Measurements from ENCODE around the gene LTO1.

LTO1 gene

GRCh38 chr11:69657456-69657910 is 17.7 kb downstream of the LTO1 start:
- no peak for DNase-seq (ENCODE audit: low spot score)

- DNase-seq (ENCODE audit: low spot score): no peak
Measured at GRCh38 chr11:69656536-69657455, 18.4 kb downstream of the LTO1 start.

- no peak for DNase-seq (ENCODE audit: low spot score)
Measured at GRCh38 chr11:69655479-69656428, 19.4 kb downstream of the LTO1 start.

GRCh38 chr11:69654660-69655478 is 20.3 kb downstream of the LTO1 start:
- peak; percentile 50 for DNase-seq (ENCODE audit: low spot score)

- no peak for DNase-seq (ENCODE audit: low spot score)
Measured at GRCh38 chr11:69654001-69654659, 21.0 kb downstream of the LTO1 start.

- DNase-seq (ENCODE audit: low spot score): no peak
Measured at GRCh38 chr11:69653406-69653960, 21.7 kb downstream of the LTO1 start.

- no peak for DNase-seq (ENCODE audit: low spot score)
Measured at GRCh38 chr11:69652999-69653398, 22.2 kb downstream of the LTO1 start.

GRCh38 chr11:69651834-69652620 is 23.1 kb downstream of the LTO1 start:
- DNase-seq (ENCODE audit: low spot score): no peak

- no peak for DNase-seq (ENCODE audit: low spot score)
Measured at GRCh38 chr11:69650832-69651344, 24.3 kb downstream of the LTO1 start.

- DNase-seq (ENCODE audit: low spot score): no peak
Measured at GRCh38 chr11:69650081-69650831, 24.9 kb downstream of the LTO1 start.

- no peak for DNase-seq (ENCODE audit: low spot score)
Measured at GRCh38 chr11:69649576-69649900, 25.6 kb downstream of the LTO1 start.

GRCh38 chr11:69648679-69649575 is 26.2 kb downstream of the LTO1 start:
- DNase-seq (ENCODE audit: low spot score): no peak

- DNase-seq (ENCODE audit: low spot score): no peak
Measured at GRCh38 chr11:69647761-69648497, 27.2 kb downstream of the LTO1 start.

- no peak for DNase-seq (ENCODE audit: low spot score)
Measured at GRCh38 chr11:69647390-69647748, 27.8 kb downstream of the LTO1 start.

GRCh38 chr11:69646493-69647389 is 28.4 kb downstream of the LTO1 start:
- DNase-seq (ENCODE audit: low spot score): no peak

GRCh38 chr11:69645801-69646492 is 29.2 kb downstream of the LTO1 start:
- no peak for DNase-seq (ENCODE audit: low spot score)

Data from AG08395 (cell line).